Naive B cell (primary cell): Measurements from ENCODE around the gene SLBP. TPM values are rescaled to one million over a fixed set of nuclear protein-coding genes. Genes with fewer than 3 reads are reported as not detected.
A peak's percentile ranks its signal among the peaks of the same experiment; 100 is the strongest.

Experiments
- ATAC-seq, 2 donors: fragments of 150-1000 bp; cut with Tn5 transposase; 2 replicates each; pipeline ENCODE4 v1.10.0; 2021; ENCODE audit warnings: low read depth in 2 of 2, mild to moderate bottlenecking in 2 of 2, moderate library complexity in 2 of 2
- DNase-seq: peaks from one replicate; pipeline ENCODE4 v3.0.0; 2022
- H3K27ac Mint-ChIP-seq, 6 donors: one replicate each; pipeline ENCODE4 v1.8.0; 2020 to 2022; ENCODE audit warnings: mild to moderate bottlenecking in 6 of 6, mixed read lengths in 6 of 6, moderate library complexity in 5 of 6, inconsistent platforms in 2 of 6
- H3K27me3 Mint-ChIP-seq, 3 donors: one replicate each; pipeline ENCODE4 v1.8.0; 2021 to 2022; ENCODE audit warnings: mixed read lengths in 3 of 3, mild to moderate bottlenecking in 1 of 3
- H3K36me3 Mint-ChIP-seq, 2 donors: one replicate each; pipeline ENCODE4 v1.8.0; 2020 to 2022; ENCODE audit warnings: mixed read lengths in 2 of 2, inconsistent platforms in 1 of 2, mild to moderate bottlenecking in 1 of 2
- H3K4me1 Mint-ChIP-seq, 3 donors: one replicate each; pipeline ENCODE4 v1.8.0; 2020 to 2022; ENCODE audit warnings: mixed read lengths in 3 of 3, inconsistent platforms in 1 of 3, mild to moderate bottlenecking in 1 of 3, moderate library complexity in 1 of 3
- H3K4me3 Mint-ChIP-seq, 8 donors: one replicate each; pipeline ENCODE4 v1.8.0; 2020 to 2022; ENCODE audit warnings: mild to moderate bottlenecking in 8 of 8, mixed read lengths in 8 of 8, moderate library complexity in 8 of 8, inconsistent platforms in 2 of 8
- H3K9me3 Mint-ChIP-seq, 7 donors: one replicate each; pipeline ENCODE4 v1.8.0; 2020 to 2022; ENCODE audit warnings: mixed read lengths in 7 of 7, mild to moderate bottlenecking in 5 of 7, inconsistent platforms in 2 of 7, moderate library complexity in 1 of 7
- polyA plus RNA-seq, 6 donors: library from polyadenylated mRNA; unstranded; fragments of 300-500 nt; fragmentation: Illumina TruSeq; gene quantifications; one replicate each; pipeline ENCODE4 v1.2.3, GENCODE V29; 2021; ENCODE audit warnings: low read depth in 6 of 6

SLBP gene
- polyA plus RNA-seq, 6 donors from 2014 or later, result 32.7 to 50.5 (median 43.4) TPM

DNA sequence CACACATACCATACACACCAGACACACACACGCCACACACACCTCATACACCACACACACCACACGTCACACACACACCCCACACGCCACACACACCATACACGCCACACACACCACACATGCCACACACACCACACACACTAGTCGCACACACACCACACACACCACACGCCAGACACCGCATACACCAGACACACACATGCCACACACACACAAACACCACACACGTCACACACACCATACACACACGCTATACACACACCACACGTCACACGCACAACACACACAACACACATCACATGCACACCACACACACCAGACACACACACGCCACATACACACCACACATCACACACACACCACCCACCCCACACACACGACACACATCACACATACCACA, 60.0 kb downstream of the SLBP start:
- no peak for ATAC-seq
- no peak for DNase-seq
- no peak overlapping the region for H3K4me3 Mint-ChIP-seq

DNA sequence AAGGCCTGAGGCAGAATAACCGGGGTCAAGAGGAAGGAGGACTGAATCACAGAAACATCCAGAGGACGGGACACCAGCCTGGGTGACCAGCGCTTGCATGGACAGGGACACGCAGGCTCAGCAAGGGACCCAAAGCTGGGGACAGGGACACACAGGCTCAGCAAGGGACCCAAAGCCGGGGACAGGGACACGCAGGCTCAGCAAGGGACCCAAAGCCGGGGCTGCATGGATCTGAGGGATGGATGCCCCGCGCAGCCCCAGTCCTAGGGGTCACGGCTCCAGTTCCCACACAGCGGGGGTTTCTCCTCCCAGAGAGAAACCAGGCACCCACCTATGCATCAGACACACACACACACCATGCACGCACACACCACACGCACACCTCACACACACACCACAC, 60.5 kb downstream of the SLBP start:
- H3K4me1 Mint-ChIP-seq, result peaks cover 0 to 3% (median 2%) of the 10 kb centered on the region in 3 donors
- no peak for DNase-seq
- no peak overlapping the region for H3K27ac Mint-ChIP-seq
- no peaks in the 10 kb centered on the region for H3K27me3 Mint-ChIP-seq
- H3K36me3 Mint-ChIP-seq, result no peaks in the 10 kb centered on the region
- H3K9me3 Mint-ChIP-seq, result no peaks in the 10 kb centered on the region
- H3K4me3 Mint-ChIP-seq, result no peak overlapping the region
- no peak for ATAC-seq

More for the DNA sequence above, 60.0 kb downstream of the SLBP start:
- peaks cover 0 to 3% (median 2%) of the 10 kb centered on the region in 3 donors for H3K4me1 Mint-ChIP-seq
- H3K27me3 Mint-ChIP-seq, result no peaks in the 10 kb centered on the region
- no peak overlapping the region for H3K27ac Mint-ChIP-seq
- no peaks in the 10 kb centered on the region for H3K36me3 Mint-ChIP-seq
- H3K9me3 Mint-ChIP-seq, result no peaks in the 10 kb centered on the region

GRCh38 chr4:1648962-1649361, 63.2 kb downstream of the SLBP start:
- no peaks in the 10 kb centered on the region for H3K9me3 Mint-ChIP-seq
- H3K36me3 Mint-ChIP-seq, result no peaks in the 10 kb centered on the region
- ATAC-seq (no peak), DNase-seq (no peak)
- H3K4me3 Mint-ChIP-seq, result no peak overlapping the region
- no peaks in the 10 kb centered on the region for H3K27me3 Mint-ChIP-seq
- no peak overlapping the region for H3K27ac Mint-ChIP-seq
- H3K4me1 Mint-ChIP-seq, result peaks cover 0 to 3% (median 2%) of the 10 kb centered on the region in 3 donors

- ATAC-seq (no peak), DNase-seq (no peak)
- no peak overlapping the region for H3K4me3 Mint-ChIP-seq
- no peaks in the 10 kb centered on the region for H3K9me3 Mint-ChIP-seq
- peaks cover 0 to 3% (median 2%) of the 10 kb centered on the region in 3 donors for H3K4me1 Mint-ChIP-seq
- H3K27ac Mint-ChIP-seq, result peak overlapping the region in 1 of 6 donors; percentile 85
- H3K27me3 Mint-ChIP-seq, result no peaks in the 10 kb centered on the region
- H3K36me3 Mint-ChIP-seq, result no peaks in the 10 kb centered on the region
Observed at GRCh38 chr4:1647432-1647831, 64.7 kb downstream of the SLBP start.

- no peak overlapping the region for H3K27ac Mint-ChIP-seq
- no peak overlapping the region for H3K4me3 Mint-ChIP-seq
- peaks cover 0 to 3% (median 2%) of the 10 kb centered on the region in 3 donors for H3K4me1 Mint-ChIP-seq
- ATAC-seq (no peak), DNase-seq (no peak)
- no peaks in the 10 kb centered on the region for H3K36me3 Mint-ChIP-seq
- H3K9me3 Mint-ChIP-seq, result no peaks in the 10 kb centered on the region
- no peaks in the 10 kb centered on the region for H3K27me3 Mint-ChIP-seq
Observed at GRCh38 chr4:1646690-1647089, 65.4 kb downstream of the SLBP start.

- no peaks in the 10 kb centered on the region for H3K27me3 Mint-ChIP-seq
Observed at GRCh38 chr4:1644891-1645657, 67.0 kb downstream of the SLBP start.

DNA sequence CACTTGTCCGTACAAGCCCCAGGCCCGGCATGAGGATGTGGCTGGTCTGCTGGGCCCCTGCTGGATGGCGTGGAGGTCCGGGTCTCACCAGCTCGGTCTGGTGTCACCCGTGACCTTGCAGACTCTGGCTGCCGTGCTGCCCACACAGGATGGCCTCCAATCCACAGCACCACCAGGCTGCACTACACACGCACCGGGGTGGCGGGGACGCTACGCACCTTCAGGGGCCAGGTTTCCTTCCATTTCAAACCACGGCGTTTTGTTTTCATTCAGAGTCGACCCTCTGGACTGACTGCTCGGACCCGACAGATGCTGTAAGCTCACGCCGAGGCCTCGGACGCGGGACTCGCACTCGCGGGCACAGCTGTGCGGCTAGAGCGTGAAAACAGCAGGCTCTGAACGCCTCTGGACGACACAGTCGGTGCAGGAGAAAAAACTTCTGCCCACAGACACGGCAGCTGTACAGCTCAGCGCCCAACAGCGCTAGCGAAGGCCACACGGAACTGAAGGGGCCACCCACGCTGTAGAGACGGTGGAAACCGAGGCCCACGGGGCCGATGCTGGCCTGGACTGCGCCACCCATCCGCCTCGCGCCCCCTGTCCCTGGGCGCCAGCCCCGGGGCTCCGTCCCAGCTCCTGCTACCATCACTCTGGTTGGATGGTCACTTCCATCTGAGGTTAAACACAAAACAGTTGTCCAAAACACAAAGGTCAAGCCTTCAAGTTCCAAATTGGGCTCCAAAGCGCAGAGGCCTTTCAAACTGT, 68.0 kb downstream of the SLBP start:
- ATAC-seq, result no peak
- no peak for DNase-seq
- Mint-ChIP-seq H3K36me3 (no peaks in the 10 kb centered on the region), H3K9me3 (no peaks in the 10 kb centered on the region), H3K27ac (no peak overlapping the region), H3K4me3 (no peak overlapping the region), H3K27me3 (no peaks in the 10 kb centered on the region), H3K4me1 (peaks cover 0 to 3% (median 2%) of the 10 kb centered on the region in 3 donors)

More at GRCh38 chr4:1644891-1645657, 67.0 kb downstream of the SLBP start:
- DNase-seq, result no peak
- Mint-ChIP-seq H3K27ac (no peak overlapping the region), H3K4me3 (no peak overlapping the region), H3K36me3 (no peaks in the 10 kb centered on the region), H3K9me3 (no peaks in the 10 kb centered on the region), H3K4me1 (peaks cover 0 to 3% (median 2%) of the 10 kb centered on the region in 3 donors)
- no peak for ATAC-seq

Other genes with a start within 250 kb of the SLBP start
- 1 to 10 TPM; 1.5 to 2.9 (median 2.4) TPM for gene FAM53A, start 28.0 kb downstream of the SLBP start, polyA plus RNA-seq
- 10 to 100 TPM; 29.6 to 43.7 (median 34.7) TPM for gene TMEM129, start 9.0 kb upstream of the SLBP start, polyA plus RNA-seq
- gene TACC3, start 9.2 kb upstream of the SLBP start, polyA plus RNA-seq, result 10 to 100 TPM; 15.0 to 21.0 (median 17.2) TPM
- under 1 TPM in 1 of 6 donors, not detected in 5; 0.07 TPM for gene FGFR3, start 81.0 kb upstream of the SLBP start, polyA plus RNA-seq
- 10 to 100 TPM in 4 of 6 donors, 1 to 10 TPM in 2; 2.9 to 15.1 (median 10.8) TPM for gene LETM1, start 143.8 kb upstream of the SLBP start, polyA plus RNA-seq
- 10 to 100 TPM in 1 of 6 donors, 1 to 10 TPM in 5; 2.0 to 15.7 (median 5.3) TPM for gene NSD2, start 159.1 kb upstream of the SLBP start, polyA plus RNA-seq